Dermis microvascular lymphatic vessel endothelial cell (primary cell): ENCODE data around the gene GABRQ. TPM values are rescaled to one million over a fixed set of nuclear protein-coding genes. Genes with fewer than 3 reads are reported as not detected.

Source experiments
- DNase-seq, 2 donors: peaks; one replicate each; pipeline versions ENCODE4 v3.0.0 to v3.0.0-alpha.2; 2010; ENCODE audit warnings: low read depth in 2 of 2
- total RNA-seq: library from RNA; depleted of rRNA; stranded (reverse); fragments of >200 nt; gene quantifications from 2 replicates; pipeline ENCODE4 v1.2.1, GENCODE V29; 2014

GABRQ gene
- not detected in 2 replicates for total RNA-seq

DNA sequence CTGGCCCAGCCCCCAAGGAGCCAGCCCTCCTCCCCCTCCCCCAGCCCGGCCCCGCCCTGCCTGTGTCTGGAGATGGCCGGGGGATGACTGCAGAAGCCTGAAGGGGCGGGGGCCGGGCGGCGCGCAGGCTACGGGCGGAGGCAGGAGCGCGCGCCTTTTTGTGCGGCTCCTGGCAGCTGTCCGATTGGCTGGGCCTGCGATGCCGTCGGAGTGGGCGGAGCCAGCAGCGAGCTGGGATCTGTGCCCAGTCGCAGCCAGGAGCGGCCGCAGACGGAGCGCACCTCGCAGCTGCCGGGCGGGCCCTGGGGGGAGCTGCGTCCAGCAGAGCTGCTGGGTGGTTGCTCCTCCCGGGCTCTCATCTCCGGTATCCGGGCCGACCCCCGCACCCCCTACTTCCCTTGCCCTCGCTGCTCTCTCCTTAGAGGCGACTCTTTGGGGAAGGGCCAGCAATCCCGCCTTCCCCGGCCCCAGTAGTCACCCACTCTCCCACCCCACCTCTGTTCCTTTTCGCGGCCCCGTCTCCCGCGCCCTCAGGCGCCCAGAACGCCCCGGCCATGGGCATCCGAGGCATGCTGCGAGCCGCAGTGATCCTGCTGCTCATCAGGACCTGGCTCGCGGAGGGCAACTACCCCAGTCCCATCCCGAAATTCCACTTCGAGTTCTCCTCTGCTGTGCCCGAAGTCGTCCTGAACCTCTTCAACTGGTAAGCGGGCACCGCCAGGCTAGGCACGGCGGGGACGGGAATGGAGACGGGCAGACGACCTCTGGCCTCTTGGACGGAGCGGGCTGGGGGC, at the start of gene GABRQ:
GABRQ (plus strand) TSS at position 247 of the 794 bp plus-strand sequence; CDS start at position 555, 308 bp downstream.
- peak in 1 of 2 donors; percentile 34 for DNase-seq

DNA sequence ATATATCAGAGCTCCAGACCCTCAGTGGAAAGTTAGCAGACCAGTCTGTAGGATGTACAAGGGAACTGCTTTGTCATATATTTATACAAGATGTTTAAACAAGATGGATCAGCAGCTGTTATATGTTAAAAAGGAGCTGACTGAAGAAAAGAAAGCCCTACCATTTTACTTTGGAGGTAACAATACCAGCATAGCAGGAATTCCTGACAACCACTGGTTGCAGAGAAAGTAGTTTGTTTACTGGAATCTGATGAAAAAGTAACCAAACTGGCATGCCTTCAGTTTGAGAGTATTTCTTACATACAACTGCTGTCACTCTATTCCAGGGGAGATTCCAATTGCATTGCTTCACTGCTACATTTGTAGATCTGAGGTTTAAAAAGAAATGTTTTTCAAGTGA, 49.5 kb upstream of the GABRQ start:
- no peak for DNase-seq

DNA sequence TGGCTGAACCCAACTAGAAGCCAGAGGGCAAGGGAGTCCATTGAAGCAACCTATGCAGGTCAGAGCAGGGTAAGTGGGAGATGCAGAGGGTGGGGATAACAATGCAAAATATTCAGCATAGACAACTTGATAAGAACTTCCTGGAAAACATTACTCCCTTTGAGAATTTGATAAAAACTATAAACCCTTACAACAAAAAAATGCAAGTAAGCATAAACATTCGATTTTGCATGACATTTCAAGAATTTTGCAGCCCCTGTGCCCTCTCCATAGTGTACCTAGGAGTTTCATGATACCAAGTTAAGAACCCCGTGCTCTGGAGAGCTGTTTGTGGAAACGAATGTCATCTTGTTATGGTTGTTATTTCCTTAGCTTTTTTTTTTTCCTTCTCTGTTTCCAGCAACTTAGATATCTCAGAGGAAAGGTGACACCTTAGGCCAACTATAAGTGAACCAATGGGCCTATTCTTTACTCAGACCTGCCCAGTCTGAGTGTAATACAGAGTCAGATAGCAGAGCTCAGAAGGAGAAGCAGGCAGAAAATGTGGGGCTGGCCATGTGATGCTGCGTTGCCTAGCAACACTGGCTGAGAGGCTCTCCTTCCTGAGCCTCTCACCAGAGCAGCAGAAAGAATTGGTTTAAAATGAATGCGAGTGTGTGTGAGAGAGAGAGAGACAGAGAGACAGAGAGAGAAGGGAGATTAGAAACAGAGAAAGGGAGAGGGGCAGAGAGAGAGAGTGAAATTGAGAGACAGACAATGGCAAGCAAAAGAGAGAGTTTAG, 36.7 kb upstream of the GABRQ start:
- no peak for DNase-seq

DNA sequence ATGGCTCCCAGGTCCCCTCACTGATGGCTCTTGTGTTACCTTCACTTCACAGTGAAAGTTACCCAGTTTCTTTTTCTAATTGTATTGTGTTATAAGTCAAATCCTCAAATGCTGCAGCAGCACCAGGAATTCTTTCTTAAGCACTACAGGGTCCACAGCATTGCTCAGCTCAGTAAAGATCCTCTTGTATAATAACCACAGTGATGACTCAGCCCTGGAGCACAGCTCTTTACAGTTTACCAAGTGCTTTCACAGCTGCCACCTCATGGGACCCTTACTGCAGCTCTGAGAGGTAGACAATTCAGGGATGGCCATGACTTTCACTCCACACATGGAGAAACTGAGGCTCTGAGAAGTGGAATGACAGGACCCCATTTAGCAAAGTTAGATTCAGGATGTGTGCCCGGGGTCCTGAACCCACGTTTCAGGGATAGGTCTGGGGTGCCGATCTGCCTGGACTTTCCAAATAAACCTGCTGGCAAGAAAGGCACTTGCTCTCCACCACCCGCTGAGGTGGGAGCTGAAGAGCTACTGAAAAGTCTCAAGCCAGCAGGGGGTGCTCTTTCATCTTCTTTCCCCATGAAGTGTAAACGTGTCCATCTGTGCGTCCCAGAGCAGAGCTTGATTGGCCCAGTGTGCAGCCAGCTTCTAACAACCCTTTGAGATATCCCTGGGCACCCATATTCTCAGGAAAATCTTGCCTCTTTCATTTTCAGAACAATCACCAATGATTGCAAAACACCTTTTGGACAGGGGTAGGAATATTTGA, 35.7 kb upstream of the GABRQ start:
- no peak for DNase-seq

DNA sequence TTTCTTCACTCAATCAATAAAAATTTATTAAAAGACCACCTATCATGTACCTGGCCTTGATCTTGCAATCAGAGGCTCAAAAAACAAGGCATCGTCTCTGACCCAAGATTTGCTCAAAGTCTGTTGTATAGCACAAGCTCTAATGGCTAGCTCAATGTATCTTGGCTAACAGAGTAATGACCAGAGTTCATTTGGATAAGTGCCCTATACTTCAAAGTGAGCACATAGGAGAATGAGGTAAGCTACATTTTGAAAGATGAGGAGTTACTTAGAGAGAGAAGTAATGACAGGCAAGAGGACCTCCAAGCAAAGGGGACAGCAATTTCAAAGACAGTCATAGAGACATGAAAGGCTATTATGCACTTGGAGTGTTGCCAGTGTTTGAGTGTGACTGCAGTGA, 22.9 kb upstream of the GABRQ start:
- no peak for DNase-seq

DNA sequence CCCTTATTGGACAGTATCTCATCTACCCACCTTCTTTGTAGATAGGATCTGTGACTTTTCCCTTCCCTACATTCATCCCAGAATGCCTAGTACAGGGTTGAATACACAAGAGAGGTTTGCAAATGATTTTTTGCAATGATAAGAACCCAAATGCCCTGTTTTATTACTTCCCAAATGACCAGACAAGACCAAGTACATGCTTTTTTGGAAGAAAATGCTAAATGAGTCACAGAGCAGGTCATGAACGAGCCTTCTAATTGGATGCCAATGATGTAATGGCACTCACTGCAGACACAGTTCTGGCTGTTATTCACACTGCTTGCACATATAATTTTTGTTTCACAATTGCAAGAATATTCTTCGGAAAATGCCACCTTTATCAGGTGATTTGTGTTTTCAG, 17.8 kb upstream of the GABRQ start:
- DNase-seq = no peak

DNA sequence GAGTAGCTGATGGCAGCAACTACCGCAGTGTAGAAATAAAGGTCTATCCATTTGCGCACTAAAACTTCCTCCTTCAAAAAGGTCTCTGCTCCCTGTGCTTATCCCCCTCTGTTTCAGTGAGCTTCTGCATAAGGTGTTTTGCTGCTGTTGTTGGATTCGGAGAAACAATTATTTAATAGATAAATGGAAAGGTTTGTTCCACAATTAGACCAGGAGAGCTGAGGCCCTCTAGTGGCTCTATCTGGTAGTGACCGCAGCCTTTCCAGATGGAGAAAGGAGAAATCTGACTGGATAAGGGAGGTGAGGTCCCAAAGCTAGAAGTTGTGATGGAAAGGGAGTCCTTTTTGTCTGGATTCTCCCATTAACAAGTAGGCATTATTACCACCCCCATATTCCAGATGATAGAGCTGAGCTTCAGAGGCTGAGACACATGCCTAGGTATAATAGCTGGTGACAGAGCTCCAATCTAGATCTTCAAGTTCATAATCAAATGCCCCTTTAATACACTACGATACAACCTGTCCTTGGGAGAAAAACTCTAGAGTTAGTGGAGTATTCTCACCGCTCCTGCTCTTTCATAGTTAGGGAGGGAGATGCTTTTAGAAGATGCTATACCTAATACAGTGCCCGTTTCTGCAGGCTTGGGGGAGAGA, 5.1 kb upstream of the GABRQ start:
- peak; percentile 12 to 32 for DNase-seq

DNA sequence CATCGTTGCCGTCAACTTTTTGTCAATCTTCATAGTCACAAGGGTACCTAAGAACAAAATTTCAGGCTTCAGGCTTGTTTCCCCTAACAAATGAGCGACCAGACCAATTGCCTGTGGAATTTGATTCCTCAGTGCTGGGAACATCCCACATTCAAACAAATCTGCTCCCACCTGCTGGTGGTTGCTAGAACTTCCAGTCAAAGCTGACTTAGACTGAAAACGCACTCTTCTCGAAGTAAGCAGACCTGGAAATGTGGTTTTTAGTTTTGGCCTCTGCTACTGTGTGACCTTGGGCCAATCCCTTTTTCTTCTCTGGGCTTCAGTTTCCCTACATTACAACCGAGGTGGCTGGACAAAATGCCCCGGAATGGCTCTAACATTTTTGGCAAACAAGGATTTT, 1.8 kb upstream of the GABRQ start:
- peak; percentile 42 to 62 for DNase-seq

DNA sequence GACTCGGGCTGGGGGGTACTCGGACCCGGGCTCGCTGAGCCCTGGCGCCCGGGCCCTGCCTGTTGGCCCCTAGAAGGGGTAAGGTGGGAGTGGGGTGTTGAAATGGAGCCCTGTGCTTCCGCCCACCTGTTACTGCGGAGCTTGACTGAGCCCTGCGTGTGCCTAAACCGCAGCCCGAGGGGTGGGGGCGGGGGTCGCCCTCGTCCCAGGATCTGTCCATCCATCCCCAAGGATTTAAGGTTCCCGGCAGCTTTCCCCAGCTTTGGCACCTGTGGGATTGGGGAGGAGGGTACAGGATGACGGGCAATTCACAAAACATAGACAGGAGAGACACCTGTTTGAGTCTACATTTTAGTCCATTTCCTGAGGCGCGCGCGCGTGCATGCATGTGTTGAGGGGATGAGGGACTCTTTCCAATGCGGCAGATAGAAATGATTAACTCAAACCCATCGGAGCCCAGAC, 779 bp downstream of the GABRQ start:
- DNase-seq = no peak

DNA sequence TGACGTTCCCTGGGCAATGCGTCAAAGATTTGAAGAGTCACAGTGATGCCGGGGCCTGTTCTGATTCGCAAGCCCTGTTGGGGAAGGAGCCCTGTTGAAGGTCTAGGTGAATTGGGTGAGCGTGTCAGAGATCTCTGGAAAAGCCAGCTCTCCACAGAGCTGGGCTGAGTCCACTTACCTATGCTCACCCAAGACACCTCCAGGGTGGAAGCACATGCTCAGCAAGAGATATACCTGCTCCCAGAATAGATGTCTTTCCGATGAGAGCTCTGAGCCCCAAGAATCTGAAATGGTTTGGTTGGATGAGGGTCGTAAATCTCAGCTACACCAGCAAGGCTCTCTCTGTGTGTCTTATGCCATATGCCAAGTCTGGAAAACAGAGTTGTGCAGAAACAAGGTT, 1.7 kb downstream of the GABRQ start:
- no peak for DNase-seq

DNA sequence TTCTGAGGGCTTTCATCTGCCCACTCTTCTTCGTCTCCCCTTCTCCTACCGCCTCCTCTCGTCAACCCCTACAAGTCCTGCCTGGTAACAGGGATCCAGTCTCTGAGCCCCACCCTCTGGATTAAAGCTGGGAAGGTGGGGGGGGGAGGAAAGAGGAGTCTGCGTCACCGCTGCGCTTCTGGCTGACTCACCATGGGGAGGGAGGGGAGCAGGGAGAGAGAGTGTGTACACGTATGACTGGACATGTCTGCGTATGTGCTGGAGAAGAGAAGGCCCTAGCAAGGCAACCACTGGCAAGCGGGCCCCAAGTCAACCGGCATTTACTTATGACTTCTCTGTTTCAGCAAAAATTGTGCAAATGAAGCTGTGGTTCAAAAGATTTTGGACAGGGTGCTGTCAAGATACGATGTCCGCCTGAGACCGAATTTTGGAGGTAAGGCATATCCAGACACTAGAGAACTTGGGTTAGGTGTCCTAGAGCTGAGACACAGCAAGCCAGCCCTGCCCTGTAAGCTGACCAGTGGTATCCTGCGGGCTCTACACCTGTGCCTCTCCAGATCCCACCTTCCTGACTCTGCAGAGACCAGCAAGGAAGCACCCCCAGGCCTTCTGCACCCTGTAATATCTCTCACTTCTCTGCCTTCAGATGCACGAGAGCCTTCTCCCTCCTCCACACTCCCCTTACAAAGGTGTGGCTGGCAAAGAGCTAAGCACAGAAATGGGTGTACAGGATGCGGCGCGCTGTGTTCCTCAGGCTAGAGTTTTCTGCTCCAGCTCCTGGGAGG, 2.5 kb downstream of the GABRQ start:
- DNase-seq = peak in 1 of 2 donors; percentile 3

DNA sequence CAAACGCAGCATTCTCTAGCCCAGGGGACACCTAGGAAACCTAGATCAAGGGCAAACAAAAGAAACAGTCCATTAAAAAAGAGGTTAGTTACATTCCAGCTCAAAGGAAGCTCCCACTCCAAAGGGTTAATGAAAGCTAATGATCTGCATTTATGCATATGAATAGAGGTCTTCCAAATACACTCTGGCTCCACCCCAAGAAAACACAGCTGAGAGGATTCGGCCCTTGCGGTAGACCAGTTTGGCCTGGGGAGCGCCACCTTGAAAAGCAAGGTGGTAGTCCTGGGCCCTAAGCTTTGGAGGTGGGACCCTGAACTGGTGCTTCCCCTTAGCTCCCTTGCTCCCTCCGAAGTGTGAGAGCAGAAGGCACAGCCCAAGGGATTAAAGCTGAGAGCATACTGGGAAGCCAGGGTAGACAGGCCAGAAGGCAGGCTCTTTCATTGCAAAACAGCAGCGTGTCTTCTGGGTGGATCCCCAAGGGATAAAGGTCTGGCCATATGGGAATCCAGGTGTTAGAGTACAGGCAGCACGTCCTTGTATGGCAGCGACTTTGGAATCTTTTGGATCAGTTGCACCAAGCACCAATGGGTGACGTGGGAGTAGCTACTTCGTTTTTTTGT, 3.7 kb downstream of the GABRQ start:
- DNase-seq = no peak

DNA sequence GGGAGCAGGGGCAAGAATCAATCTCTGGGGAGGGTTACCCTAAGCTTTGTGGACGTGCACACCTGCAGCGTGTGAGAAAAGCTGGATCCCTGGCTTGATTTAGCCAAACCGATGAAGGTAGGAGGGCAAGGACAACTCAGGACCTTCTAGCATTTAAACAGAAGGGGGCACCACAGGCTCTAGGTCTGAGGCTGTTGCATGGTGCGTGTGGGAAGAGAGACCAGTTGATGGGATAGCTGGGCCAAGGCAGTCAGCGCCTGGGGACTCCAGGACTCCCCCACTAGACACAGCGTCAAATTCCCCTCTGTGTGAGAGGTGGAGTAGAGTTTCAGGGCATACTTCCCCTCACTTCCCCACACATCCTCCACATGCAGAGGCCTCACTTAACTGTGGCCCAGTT, 4.3 kb downstream of the GABRQ start:
- peak in 1 of 2 donors; percentile 14 for DNase-seq

DNA sequence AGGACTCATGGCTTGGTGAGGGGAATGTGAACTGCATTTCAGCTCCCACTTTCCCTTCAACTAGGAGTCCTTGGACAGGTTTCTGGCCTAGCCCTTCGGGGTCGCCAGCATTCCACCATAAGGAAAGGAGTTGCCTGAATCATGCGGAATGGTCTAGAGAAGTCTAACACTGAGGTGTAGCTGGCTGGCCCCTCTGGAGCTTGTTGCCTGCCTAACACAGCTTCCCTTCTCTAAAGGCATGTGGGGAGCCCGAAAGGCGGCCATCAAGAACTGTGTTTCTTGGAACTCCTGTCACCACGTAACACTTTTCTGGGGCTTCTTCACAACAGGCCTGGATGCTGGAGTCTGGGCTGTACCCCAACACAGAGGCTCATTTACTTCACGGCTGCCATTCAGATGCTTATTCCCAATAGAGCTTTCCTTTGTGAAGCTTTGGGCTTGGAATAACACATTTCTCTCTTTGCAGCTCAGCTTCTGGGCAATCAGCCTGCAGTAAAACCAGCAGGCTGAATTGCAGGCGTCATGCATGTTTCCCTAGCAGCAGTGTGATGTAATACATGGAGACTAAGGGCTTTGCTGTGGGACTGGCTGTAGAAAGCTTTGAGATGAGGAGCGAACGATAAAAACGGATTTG, 5.4 kb downstream of the GABRQ start:
- DNase-seq = no peak

DNA sequence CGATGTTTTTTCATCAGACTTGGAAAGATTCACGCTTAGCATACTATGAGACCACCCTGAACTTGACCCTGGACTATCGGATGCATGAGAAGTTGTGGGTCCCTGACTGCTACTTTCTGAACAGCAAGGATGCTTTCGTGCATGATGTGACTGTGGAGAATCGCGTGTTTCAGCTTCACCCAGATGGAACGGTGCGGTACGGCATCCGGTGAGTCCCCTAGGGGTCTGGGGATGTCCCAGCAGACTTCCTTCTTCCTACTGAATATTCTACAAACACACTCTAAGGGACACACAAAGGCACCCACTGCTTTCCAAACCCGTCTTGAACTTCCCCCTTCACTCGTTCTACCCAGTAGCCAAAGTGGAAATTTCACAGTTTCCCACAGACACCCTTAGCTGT, 9.3 kb downstream of the GABRQ start:
- DNase-seq = no peak

DNA sequence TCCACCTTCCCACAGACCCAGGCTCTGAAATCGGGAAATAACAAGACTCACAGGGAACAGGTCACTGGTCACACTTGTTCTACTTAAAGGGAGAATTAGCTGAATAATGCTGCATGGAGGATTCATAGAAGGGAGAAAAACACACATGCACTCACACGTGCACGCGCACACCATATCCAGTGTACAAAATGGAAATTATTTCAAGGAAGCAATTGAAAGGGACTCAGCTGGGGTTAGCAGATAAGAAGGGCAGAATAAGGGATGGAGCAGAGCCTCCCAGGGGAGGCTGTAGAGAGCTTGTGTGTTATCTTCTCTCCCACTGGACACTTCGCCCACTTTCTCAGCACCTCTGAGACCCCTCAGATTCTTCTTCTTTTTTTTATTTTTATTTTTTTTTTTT, 10.3 kb downstream of the GABRQ start:
- DNase-seq = no peak

DNA sequence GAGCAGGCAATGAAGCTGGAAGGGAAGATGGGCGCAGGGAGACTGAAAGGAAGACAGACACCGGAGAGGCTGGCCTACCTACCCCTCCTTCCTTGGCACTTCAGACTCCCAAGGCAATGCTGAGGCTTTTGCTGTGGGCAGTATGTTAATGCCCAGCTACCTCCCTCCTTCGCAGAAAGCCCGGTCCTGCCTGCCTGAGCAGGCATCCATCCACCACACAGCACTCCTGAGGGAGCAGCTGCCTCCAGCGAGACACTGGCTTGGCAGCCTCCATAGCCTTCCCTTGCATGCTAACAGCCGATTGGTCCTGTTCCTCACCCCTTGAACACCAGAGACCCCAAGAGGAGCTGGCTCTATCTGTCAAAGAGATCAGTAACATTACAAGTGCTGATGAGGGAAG, 14.4 kb downstream of the GABRQ start:
- no peak for DNase-seq

DNA sequence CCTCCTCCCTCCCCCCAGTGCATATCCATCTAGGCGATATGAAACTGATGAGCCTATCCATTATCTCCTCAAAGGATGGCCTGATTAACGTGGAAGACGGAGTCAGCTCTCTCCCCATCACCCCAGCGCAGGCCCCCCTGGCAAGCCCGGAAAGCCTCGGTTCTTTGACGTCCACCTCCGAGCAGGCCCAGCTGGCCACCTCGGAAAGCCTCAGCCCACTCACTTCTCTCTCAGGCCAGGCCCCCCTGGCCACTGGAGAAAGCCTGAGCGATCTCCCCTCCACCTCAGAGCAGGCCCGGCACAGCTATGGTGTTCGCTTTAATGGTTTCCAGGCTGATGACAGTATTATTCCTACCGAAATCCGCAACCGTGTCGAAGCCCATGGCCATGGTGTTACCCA, 14.8 kb downstream of the GABRQ start:
- no peak for DNase-seq

DNA sequence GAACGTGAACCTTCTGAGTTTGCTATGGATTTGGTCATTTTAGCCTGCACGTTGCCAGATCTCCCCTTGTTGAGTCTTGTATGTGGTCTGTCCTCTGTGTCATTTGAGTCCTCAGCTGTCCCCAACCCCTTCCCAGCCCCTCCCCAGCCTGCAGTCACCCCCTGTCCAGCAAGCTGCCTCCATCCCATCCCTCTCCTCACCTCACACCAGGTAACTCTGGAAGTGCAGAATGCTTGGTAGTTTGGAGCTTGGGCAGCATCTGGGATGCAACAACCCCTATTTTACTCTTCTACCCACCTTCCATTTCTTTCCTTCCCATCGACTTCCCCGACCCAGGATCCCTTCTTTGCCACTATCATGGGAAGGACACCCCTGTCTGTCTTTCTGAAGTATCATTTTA, 18.4 kb downstream of the GABRQ start:
- no peak for DNase-seq

DNA sequence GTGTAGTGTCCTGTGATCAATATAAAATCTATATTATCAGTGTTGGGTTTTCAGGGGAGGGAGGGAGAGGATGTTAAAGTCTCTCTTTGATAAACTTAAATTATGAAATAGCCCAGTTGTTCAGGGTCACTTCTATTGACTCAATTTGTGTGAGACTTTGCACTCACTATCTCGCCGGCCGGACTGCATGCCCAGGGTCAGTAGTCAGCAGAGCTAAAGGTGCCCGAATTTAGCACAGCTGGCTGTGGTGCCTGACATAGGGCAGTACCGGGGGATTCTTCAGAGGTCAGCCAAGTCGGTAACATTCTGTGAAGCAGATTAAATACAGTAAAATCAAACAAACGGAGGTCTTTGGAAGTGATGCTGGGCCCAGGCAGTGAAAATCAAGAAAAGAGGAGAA, 19.2 kb downstream of the GABRQ start:
- DNase-seq = no peak
